Measurements from ENCODE around the gene SEPTIN14.
A peak's percentile ranks its signal among the peaks of the same experiment; 100 is the strongest.
"Not testable (repeated sequence)": the region's sequence is repeated elsewhere in the genome, so short reads cannot be mapped to it uniquely, and the experiment has no call there.

The SEPTIN14 gene

GRCh38 chr7:55862652-55863051 lies at the start of gene SEPTIN14:
TSS of gene SEPTIN14 (minus strand) at chr7:55862752. CDS start at chr7:55861996, 756 bp downstream.
- DNase-seq: not testable (repeated sequence)

GRCh38 chr7:55903985-55904759 lies 41.6 kb upstream of the SEPTIN14 start:
- no peak for DNase-seq

GRCh38 chr7:55901059-55901458 lies 38.5 kb upstream of the SEPTIN14 start:
- not testable (repeated sequence) for DNase-seq

- DNase-seq: no peak
Measured at GRCh38 chr7:55898287-55898686, 35.7 kb upstream of the SEPTIN14 start.

- no peak for DNase-seq
Measured at GRCh38 chr7:55895021-55895420, 32.5 kb upstream of the SEPTIN14 start.

- DNase-seq: no peak
Measured at GRCh38 chr7:55893940-55894339, 31.4 kb upstream of the SEPTIN14 start.

GRCh38 chr7:55888378-55888777 lies 25.8 kb upstream of the SEPTIN14 start:
- not testable (repeated sequence) for DNase-seq

GRCh38 chr7:55887821-55888247 lies 25.3 kb upstream of the SEPTIN14 start:
- peak; percentile 33 for DNase-seq

- DNase-seq: no peak
Measured at GRCh38 chr7:55884321-55884720, 21.8 kb upstream of the SEPTIN14 start.

GRCh38 chr7:55878691-55879090 lies 16.1 kb upstream of the SEPTIN14 start:
- no peak for DNase-seq

- no peak for DNase-seq
Measured at GRCh38 chr7:55877308-55877707, 14.8 kb upstream of the SEPTIN14 start.

GRCh38 chr7:55873765-55874164 lies 11.2 kb upstream of the SEPTIN14 start:
- DNase-seq: no peak

- no peak for DNase-seq
Measured at GRCh38 chr7:55871932-55872485, 9.5 kb upstream of the SEPTIN14 start.

GRCh38 chr7:55868989-55869388 lies 6.4 kb upstream of the SEPTIN14 start:
- DNase-seq: not testable (repeated sequence)

GRCh38 chr7:55845164-55845563 lies 17.4 kb downstream of the SEPTIN14 start:
- not testable (repeated sequence) for DNase-seq

GRCh38 chr7:55838595-55838994 lies 24.0 kb downstream of the SEPTIN14 start:
- DNase-seq: no peak

GRCh38 chr7:55827577-55827976 lies 35.0 kb downstream of the SEPTIN14 start:
- DNase-seq: no peak

GRCh38 chr7:55818686-55819085 lies 43.9 kb downstream of the SEPTIN14 start:
- no peak for DNase-seq

GRCh38 chr7:55797260-55797659 lies 65.3 kb downstream of the SEPTIN14 start:
- not testable (repeated sequence) for DNase-seq

- no peak for DNase-seq
Measured at GRCh38 chr7:55794527-55794926, 68.0 kb downstream of the SEPTIN14 start.

GRCh38 chr7:55792048-55792447 lies 70.5 kb downstream of the SEPTIN14 start:
- no peak for DNase-seq

GRCh38 chr7:55787796-55788195 lies 74.8 kb downstream of the SEPTIN14 start:
- no peak for DNase-seq

- no peak for DNase-seq
Measured at GRCh38 chr7:55786901-55787300, 75.7 kb downstream of the SEPTIN14 start.

- DNase-seq: not testable (repeated sequence)
Measured at GRCh38 chr7:55785444-55785843, 77.1 kb downstream of the SEPTIN14 start.

GRCh38 chr7:55784151-55784550 lies 78.4 kb downstream of the SEPTIN14 start:
- DNase-seq: no peak

Measured in NCI-H526 treated with DMSO at 0.1 percent for 48 hours (cell line).